HG03097 (cell line): Measurements from ENCODE around the gene ATP5PB.

Experiments used
- ATAC-seq: cut with Tn5 transposase; IDR thresholded peaks from one replicate; pipeline ENCODE4 v1.9.1; 2021; ENCODE audit not compliant: unreplicated experiment, low FRiP score

The ATP5PB gene, protein sequence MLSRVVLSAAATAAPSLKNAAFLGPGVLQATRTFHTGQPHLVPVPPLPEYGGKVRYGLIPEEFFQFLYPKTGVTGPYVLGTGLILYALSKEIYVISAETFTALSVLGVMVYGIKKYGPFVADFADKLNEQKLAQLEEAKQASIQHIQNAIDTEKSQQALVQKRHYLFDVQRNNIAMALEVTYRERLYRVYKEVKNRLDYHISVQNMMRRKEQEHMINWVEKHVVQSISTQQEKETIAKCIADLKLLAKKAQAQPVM

DNA sequence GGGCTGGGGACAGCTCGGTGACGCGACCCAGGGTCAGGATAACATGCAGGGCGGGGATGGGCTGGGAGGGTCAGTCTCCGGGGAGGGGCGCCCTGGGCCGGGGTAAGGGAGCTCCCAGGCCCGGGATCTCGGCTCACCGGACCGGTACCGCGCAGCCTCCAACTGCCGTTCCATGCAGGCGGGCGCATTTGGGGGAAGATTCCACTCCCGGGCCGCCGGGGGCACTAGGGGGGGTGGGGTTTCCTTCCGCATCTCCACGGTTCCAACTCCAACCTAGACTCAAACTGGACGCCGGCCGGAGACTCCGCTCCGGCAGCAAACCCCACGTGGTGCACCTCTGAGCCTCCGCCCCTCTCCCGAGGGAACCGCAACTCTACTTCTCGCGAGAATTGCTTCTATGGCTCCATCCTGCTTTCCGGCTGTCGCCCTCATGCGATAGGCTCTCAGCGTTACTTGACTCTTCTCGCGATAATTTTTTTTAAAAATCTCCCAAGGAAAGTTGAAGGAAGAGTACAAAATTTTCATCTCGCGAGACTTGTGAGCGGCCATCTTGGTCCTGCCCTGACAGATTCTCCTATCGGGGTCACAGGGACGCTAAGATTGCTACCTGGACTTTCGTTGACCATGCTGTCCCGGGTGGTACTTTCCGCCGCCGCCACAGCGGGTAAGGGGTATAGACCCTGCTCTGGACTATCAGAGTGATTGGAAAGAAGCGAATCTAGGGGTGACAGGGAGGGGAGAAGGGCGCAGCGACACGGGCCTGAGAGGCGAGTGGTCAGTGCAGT lies at the start of gene ATP5PB, which contains the start of gene WDR77:
TSS of gene ATP5PB (plus strand) at position 547 of the 785 bp plus-strand sequence. CDS start at position 625, 78 bp downstream.
TSS of gene WDR77 (minus strand) at position 339 of the 785 bp plus-strand sequence. CDS start at position 252, 87 bp downstream.
- peak; percentile 94 for ATAC-seq

DNA sequence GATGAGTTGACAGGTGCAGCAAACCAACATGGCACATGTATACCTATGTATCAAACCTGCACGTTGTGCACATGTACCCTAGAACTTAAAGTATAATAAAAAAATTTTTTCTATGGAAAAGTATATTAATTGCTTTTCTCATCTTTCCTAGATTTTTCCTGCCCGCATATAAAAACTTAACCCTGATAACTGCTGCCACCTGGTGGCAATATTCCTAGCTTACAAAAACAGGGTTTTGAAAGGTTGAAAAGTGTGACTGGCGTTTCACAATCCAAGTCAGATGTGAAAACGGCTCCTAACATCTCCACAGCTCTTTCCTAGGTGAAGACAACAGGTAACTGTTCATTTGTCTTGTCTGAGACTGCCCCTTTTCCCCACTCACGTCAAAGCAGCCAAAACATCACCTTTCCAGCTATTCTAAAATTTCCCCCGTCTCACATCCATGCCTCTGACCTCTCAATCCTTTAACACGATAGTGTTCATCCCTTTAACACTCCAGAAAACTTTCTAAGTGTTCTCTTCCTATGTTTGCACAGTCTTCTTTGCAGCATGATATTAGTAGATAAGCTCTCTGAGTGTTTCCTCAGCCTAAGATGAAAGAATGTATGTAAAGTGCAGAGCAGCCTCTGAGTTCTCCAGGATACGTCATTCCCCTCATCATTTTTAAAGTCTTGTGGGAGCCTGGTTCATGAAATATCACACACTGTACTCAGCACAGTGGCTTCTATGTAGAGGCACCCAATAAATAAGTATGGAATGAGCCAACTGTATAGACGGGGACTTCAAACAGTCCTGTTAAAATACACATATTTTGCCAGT lies 49.3 kb upstream of the ATP5PB start:
- ATAC-seq, result no peak

DNA sequence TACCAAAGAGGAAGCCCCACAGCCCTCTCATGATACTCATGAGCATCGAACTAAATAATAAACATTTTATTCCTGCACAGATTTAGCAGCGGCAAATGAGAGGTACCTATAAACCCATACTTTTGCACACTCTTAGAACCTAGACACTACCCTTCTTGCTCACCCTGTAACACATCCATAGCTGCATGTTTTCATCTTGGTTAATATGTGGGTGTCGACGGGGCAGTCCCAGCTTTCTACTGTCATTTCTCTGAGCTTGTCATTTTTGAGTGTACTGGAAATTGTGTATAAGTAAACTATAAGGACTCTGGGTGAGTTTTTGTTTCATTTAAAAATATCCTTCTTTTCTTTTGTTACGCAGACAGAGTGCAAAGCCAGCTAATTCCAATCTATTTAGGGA lies 47.2 kb upstream of the ATP5PB start:
- ATAC-seq, result no peak

DNA sequence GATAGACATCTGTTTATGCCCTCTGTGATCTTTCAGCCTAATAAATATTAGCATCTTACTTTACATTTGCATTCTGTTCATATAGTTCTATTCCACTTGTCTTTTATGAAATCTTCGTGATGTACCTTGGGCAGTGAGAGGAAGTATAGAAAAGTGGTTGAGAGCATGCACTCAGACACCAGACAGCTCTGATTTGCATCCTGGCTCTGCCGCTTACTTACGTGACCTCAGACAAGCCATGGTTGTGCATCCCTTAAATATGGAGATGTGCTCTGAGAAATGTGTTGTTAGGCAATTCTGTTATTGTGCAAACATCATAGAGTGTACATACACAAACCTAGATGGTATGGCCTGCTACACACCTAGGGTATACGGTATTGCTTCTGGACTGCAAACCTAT lies 44.7 kb upstream of the ATP5PB start:
- no peak for ATAC-seq

DNA sequence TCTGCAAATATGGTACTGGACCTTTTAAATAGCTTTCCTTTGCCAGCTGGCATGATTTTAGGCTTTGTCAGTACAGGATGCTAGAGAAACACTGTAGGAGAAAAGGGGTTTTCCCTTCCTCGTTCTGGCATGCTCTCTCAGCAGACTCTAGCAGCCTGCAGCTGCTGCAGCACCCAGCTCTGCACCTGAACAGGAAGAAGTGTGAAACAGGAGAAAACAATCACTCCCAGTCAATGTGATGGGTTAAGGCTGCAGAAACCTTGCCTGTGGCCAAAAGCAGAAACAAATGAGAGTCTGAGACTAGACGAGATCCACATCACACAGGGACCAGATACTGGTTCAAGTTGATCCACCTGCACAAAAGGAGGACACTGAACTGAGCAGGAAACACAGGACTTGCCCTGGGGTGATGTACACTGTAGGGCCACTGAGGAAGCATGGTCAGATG lies 42.9 kb upstream of the ATP5PB start:
- peak; percentile 81 for ATAC-seq

DNA sequence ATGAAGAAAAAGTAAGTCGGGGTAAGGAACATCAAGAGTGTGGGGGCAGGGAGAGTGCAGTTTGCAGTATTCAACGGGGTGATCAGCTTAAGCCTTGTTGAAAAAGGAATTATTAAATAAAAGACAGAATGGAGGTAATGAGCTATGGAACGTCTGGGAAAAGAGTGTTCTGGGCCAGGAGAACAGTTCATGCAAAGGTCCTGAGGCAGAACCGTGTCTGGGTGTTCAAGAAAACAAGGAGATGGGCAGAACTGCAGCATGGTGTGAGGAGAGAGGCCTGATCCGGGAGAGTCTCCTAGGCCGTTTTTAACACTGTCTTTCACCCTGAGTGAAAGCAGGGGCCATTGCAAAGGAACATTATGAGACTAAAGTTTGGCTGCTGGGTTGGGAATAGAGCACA lies 42.0 kb upstream of the ATP5PB start:
- ATAC-seq, result no peak

DNA sequence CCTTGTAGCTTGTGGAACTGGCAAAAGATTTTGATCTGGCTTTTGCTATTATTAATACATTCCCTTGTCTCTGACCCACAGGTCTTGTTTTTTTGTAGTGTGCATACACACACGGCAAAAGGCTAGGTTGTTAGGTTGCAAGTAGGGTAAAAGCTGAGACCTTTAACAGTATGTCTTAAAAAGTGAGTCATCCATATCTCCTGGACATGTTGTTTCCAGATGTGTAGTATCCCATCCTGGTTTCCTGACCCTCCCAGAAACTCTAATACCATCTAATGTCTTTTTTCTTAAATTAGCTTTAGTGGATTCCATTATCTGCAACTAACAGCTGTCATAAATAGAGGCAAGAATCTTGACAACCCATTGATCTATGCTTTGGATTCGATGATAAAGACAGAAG lies 36.4 kb upstream of the ATP5PB start:
- ATAC-seq, result no peak

DNA sequence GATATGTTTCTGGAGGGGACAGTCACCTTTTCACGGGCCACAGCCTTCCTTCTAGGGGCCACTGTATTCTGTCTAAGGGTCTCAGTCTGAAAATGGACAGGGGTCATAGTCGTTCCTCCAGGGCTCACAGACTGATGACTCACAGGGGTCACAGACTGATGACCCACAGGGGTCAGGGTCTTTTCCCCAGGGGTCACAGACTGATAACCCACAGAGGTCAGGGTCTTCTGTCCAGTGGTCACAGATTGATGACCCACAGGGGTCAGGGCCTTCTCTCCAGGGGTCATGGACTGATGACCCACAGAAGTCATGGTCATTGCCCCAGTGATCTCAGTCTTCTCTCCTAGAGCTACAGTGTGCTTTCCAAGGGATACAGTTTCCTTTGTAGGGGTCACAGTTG lies 34.5 kb upstream of the ATP5PB start:
- ATAC-seq, result no peak

DNA sequence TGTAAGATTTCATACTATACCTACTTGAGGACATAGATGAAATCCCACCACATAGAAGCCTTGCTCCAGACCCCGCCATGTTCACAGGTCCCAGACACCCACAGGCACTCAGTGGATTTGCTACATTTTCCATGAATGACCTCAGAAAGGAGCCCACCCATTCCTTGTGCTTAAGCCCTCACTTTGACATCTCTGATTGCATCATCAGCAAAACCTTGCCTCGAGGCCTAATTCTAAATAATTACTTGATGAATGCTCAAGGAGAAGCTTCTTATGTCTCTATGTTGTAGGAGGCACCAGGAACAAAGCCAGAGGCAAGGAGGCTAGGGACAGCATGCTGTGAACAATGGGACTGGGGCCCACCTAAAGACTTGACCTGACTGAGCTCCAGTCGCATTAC lies 33.8 kb upstream of the ATP5PB start:
- no peak for ATAC-seq

DNA sequence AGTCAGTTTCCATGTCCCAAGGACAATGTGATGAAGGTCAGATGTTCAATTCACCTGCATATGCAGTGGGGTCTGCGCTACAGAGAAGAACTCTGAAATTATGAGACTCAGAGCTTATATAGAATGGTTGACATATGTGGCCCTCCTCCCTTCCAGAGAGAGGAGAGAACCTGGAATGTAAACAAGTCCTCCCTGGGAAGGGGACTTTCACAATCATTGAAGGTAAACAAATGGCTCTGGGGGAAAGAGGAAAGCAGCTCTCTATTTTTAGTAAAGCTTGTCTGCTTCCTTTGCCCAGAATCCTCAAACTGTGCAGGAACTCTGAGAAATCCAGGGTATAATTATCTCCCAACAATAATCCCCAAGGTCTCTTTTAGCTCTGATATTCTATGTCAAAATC lies 31.5 kb upstream of the ATP5PB start:
- ATAC-seq, result no peak

DNA sequence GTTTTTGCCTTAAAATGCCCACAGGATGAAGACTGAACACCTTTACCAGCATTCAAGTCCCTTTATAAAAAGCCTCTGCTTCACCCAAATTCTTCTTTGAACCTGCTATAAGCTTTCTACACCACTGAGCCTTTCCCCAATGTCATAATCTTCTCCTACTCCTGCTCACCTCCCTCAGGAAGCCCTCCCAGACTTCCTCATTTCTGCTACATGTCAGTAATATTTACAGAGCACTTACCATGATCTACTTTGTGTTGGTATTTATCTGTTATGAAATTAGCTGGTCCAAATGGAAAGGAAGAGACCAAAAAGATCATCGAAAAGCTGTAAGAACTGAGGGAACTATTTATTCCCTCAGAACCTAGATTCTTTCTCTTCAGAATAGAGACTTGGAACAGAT lies 30.2 kb upstream of the ATP5PB start:
- ATAC-seq, result no peak

DNA sequence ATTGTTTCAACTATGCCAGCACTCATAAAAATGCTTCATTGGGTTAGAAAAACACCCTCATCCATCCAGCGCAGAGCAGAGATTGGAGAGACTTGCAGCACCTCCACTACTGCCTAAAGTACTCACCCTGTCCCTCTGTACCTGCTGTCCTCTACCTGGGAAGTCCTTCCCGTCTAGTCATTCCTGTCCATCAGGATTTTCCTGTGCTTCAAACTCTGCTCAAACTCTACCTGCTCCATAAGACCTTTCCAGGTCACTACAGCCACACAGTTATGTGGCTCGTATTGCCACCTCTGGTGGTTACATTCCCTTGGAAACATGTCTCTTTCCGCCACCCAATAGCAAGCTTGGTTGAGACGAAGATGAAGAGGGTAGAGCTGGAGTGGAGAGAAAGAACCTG lies 28.9 kb upstream of the ATP5PB start:
- no peak for ATAC-seq

DNA sequence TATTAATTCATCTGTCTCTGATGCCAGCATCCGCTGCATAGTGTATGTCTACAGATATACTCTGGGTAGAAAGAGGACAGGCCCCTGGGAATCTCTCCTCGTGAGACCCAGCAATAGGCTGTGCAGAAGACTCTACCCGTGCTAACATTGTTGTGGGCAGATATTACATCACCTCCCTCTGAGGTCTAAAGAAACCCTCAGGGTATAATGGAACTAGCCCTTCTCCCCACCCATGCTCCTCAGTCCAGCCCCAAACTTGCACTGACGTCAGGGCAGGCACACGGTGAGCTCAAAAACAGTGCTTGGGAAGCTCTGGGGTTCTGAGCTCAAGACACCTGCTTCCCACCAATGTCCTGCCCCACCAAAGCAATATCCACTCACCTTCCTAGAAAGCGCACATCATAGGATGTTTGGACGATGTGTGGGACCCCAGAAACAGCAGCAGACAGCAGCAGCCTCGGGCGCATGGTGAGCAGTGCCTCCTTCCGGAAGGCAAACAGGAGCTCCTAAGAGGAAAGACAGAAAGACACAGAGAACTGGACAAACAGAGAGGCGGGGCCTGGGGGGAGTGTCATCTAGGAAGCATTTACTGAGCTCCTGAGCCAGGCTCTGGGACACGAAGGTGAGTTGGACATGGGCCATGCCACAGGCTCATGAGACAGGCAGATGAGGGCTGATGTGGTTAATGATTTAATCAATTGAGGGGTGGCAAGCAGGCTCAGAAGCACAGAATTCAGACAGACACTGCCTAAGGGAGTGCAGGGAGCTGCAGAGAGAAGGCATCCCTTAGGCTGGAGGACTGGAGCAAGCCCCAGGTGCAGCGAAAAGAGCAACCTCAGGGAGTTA lies 26.5 kb upstream of the ATP5PB start:
- ATAC-seq, result no peak

DNA sequence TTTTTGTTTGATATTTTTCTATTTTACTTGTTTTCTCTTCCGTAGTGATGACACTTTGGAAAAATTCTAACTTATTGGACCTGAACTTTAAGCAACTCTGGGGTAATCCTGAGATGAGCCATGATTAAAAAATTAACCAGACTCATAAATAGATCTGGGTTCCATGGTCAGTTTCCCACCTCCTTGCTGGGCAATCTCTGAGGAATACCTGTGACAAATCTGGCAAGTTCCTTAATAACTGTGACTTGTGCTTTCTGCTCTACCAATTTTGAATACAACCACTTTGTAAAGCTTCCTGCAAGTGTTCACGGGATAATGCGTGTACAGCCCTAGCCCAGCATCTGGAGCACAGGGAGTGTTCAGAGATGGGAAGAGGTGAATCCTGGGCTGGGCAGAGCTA lies 25.0 kb upstream of the ATP5PB start:
- ATAC-seq, result no peak

DNA sequence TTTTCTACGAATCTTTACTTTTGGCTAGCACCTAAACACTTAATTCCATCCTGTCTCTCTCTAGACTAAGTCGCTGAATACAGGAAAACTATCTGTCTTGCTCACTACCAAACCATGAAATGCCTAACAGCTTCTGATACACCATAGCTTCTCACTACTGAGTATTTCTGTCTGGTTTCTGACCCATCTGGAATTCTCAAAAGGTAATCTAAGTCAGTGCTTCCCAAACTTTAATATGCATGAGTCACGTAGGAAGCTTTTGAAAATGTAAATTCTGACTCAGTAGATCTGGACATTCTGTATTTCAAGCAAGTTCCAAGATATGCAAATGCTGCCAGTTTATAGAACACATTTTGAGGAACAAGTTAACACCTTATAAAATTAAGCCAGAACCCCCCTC lies 12.5 kb upstream of the ATP5PB start:
- no peak for ATAC-seq

DNA sequence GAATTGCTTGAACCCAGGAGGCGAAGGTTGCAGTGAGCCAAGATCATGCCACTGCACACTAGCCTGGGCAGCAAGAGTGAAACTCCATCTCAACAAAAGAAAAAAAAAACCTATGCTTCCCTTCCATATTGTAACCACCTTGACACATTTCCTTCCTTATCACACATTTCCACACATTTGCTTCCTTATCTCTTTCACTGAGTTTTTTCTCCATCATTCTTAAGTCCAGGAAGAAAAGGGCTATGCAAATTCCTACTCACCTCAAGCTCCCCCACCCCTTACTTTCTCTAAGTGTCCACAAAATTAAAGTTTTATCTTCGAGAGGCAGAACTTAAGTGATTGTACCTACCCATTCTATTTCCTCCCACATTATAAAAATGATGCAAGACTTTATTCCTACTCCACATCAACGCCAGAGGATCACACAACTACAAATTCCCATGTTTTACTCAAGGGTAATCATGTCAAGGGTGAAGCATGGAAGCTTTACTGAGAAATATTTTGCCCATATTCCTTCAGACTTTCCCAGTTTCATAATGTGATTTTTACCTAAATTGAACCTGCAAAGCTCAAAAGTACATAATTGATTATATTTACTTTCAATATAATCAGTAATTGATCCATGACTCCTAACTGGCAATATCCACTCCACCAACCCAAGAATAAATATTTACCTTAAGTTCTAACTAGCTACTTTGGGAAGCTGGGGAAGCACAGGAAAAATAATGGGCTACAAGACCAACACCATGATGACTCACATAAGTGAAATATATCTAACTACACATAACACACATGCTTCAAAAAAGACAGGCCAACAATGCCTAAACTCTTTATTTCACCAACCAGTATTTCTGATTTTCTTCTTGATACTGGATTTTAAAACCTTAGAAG lies 9.6 kb upstream of the ATP5PB start:
- ATAC-seq, result no peak

DNA sequence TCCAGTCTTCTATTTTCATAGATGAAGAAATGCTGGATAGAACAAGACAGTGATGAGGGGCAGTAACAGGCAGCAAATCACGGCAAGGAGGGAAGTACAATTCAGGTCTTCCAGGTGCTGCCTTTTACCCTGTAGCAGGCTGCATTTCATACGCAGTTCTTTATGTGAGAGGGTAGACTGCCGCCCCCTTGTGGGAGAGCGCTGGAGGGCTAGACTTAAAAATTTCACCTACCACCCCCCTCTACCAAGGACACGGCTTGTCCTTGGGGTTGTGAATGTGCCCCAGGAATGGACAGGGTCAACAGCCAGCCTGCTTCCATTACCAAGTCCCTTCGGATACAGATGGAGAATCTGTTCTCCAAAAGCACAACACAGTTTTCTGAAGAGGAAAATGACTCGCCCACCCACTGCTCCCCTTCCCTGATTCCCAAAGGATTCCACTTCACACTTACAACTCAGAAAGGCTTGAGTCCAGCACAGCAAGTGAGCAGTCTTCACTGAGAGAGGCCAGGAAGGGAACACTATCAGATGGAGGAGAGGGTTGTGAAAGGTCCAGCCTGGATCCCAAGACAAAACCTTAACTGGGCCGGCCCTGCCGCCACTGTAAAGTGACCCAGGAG lies 7.6 kb upstream of the ATP5PB start:
- ATAC-seq, result no peak

DNA sequence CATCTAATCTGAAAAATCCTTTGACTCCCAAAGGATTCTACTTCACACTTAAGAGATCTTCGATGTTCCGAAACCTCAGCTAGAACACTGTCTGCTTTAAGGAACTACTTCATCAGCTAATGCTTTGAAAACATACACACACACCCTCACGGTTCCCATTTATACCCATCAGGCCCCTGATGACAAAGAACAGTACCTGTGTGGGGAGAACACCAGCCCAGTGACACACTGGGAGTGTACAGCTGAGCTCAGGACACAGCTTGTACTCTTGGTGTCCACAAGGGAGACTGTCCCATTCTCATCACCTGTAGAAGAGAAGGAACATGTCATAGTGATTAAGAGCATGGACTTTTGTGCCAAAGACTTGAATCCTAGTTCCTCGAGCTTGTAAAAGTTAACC lies 6.8 kb upstream of the ATP5PB start:
- no peak for ATAC-seq

DNA sequence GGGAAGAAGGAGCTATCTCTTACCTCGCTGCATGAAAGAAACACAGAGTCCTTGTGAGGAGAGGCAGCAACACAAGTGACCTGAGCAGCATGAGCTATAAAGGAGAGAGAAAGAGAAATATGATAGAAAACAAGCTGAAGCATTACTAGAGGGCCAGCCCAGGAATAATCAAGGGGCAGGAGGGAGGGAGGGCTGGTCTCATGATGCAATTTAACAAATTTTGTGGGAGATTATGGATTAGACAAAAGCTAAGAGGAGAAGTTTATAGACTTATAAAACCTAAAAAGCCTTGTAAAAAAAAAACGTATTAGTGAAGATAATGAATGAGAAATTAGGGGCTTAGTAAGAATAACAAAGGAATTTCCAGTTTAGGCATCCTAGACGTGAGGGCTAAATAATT lies 5.2 kb upstream of the ATP5PB start:
- no peak for ATAC-seq
